ENCODE data around the gene DCAF17. TPM values are rescaled to one million over a fixed set of nuclear protein-coding genes. Genes with fewer than 3 reads are reported as not detected.
A peak's percentile ranks its signal among the peaks of the same experiment; 100 is the strongest.

DCAF17 gene
- total and polyA plus RNA-seq, 2 donors from 2014 or later = 4.9 to 18.5 TPM

DNA sequence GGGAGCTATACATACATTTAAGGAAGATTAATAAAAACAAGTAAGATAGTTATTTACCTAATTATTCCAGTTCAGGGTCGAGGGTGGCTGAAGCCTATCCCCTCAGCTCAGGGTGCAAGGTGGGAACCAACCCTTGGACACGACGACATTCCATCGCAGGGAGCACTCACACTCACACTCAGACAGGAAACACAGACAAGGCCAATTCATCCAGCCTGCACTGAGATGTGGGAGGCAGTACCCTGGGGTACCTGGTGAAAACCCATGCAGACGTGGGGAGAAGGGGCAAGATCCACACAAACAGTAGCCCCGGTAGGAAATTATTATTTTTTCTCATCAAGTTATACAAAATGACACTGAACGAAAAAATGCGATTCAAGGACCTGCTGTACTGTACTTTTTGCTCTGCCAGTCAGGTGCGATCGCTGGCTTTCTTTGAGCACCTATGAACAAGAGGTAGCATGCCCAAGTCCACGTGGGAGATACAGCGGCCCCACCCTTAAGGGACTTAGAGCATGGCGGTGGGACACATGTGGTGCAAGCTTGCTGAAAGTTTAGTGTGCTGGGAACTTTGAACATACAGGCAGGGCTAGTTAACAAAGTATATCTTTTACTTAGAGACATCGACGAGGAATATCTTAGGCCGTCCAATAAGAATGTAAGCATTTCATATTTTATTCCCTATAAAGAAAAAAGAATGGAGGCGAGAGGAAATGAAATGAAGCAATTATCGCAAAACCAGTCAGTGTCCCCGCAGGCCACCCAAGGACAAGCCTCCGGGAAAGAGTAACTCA, 860 bp upstream of the DCAF17 start:
- H3K4me3 ChIP-seq (ENCODE audit: low read length in 3 of 3) = peak overlapping the region; percentile 67 to 94 (median 91)
- peaks cover 2 to 4% (median 2%) of the 10 kb centered on the region in 3 donors for H3K36me3 ChIP-seq (ENCODE audit: control insufficient read depth in 2 of 3, insufficient read depth in 3 of 3, low read length in 3 of 3)
- H3K27ac ChIP-seq (ENCODE audit: low read depth in 2 of 2, low read length in 2 of 2) = peak overlapping the region; percentile 34 to 93
- DNase-seq (peak in 4 of 5 donors; percentile 50 to 68 (median 63)), FAIRE-seq (no peak)
- H3K4me1 ChIP-seq (ENCODE audit: control insufficient read depth in 2 of 3, insufficient read depth in 2 of 3, low read depth in 1 of 3, low read length in 3 of 3) = peaks cover 0 to 5% (median 2%) of the 10 kb centered on the region in 3 donors
- no peaks in the 10 kb centered on the region for H3K9me3 ChIP-seq (ENCODE audit: control insufficient read depth in 2 of 3, insufficient read depth in 1 of 3, low read length in 3 of 3)
- H3K27me3 ChIP-seq (ENCODE audit: control insufficient read depth, insufficient read depth, low read length) = no peaks in the 10 kb centered on the region
- H3K9ac ChIP-seq (ENCODE audit: low read length in 3 of 3) = peak overlapping the region; percentile 77 to 86 (median 82)
- intact Hi-C loops (cut with DNase I) = no loop called here
- TF ChIP-seq CTCF (IDR thresholded peaks at IDR 0.05; ENCODE audit: borderline replicate concordance, extremely low read depth, insufficient read depth) = no peak

DNA sequence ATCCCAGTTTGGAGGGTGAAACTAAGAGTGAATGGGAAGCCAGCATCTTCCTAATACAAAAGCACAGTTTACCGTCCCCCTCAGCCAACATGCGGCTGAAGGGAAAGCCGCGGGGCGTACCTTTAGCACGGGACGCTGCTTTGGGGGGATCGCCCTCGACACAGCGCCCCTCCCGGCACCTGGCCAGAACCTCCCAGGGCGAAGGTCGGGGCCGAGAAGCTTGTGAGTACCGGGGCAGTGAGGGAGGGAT, 338 bp upstream of the DCAF17 start, which contains the start of gene METTL8:
TSS of gene METTL8 (minus strand) at position 228 of the 250 bp plus-strand sequence. CDS start 41,805 bp downstream, outside the sequence.
- TF ChIP-seq CTCF (IDR thresholded peaks at IDR 0.05; ENCODE audit: borderline replicate concordance, extremely low read depth, insufficient read depth) = no peak
- Histone ChIP-seq H3K9me3 (ENCODE audit: control insufficient read depth in 2 of 3, insufficient read depth in 1 of 3, low read length in 3 of 3) (no peaks in the 10 kb centered on the region), H3K9ac (ENCODE audit: low read length in 3 of 3) (peak within 1 kb of the TSS; percentile 77 to 86 (median 82)), H3K4me3 (ENCODE audit: low read length in 3 of 3) (peak within 1 kb of the TSS; percentile 74 to 94 (median 91)), H3K27me3 (ENCODE audit: control insufficient read depth, insufficient read depth, low read length) (no peaks in the 10 kb centered on the region), H3K36me3 (ENCODE audit: control insufficient read depth in 2 of 3, insufficient read depth in 3 of 3, low read length in 3 of 3) (peaks cover 2 to 7% (median 5%) of the 10 kb centered on the region in 3 donors), H3K4me1 (ENCODE audit: control insufficient read depth in 2 of 3, insufficient read depth in 2 of 3, low read depth in 1 of 3, low read length in 3 of 3) (peaks cover 0 to 5% (median 2%) of the 10 kb centered on the region in 3 donors), H3K27ac (ENCODE audit: low read depth in 2 of 2, low read length in 2 of 2) (peak within 1 kb of the TSS; percentile 88 to 93)
- no peak for FAIRE-seq
- DNase-seq = no peak
- intact Hi-C loops (cut with DNase I) = no loop called here

DNA sequence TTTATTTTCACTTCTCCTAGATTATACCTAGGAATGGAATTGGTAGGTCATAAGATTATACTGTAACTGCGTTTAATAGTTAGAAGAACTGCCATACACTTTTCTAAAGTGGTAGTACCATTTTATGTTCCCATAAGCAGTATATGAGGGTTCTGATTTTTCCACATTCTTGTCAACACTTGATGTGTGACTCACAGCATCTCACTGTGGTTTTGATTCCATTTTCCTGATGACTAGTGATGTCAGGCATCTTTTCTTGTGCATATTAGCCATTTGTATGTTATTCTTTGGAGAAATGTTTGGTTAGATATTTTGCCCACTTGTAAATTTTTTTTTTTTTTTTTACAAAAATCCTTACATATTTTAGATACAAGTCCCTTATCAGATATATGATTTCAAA, 2.3 kb downstream of the DCAF17 start:
- no peak for DNase-seq
- Histone ChIP-seq H3K9ac (ENCODE audit: low read length in 3 of 3) (no peak overlapping the region), H3K27ac (ENCODE audit: low read depth in 2 of 2, low read length in 2 of 2) (no peak overlapping the region), H3K4me1 (ENCODE audit: control insufficient read depth in 2 of 3, insufficient read depth in 2 of 3, low read depth in 1 of 3, low read length in 3 of 3) (peaks cover 0 to 5% (median 2%) of the 10 kb centered on the region in 3 donors), H3K4me3 (ENCODE audit: low read length in 3 of 3) (no peak overlapping the region), H3K9me3 (ENCODE audit: control insufficient read depth in 2 of 3, insufficient read depth in 1 of 3, low read length in 3 of 3) (no peaks in the 10 kb centered on the region), H3K27me3 (ENCODE audit: control insufficient read depth, insufficient read depth, low read length) (no peaks in the 10 kb centered on the region), H3K36me3 (ENCODE audit: control insufficient read depth in 2 of 3, insufficient read depth in 3 of 3, low read length in 3 of 3) (peaks cover 4 to 13% (median 5%) of the 10 kb centered on the region in 3 donors)
- FAIRE-seq = no peak
- no peak for TF ChIP-seq CTCF (IDR thresholded peaks at IDR 0.05; ENCODE audit: borderline replicate concordance, extremely low read depth, insufficient read depth)
- intact Hi-C loops (cut with DNase I) = no loop called here
